ENCODE measurements around the gene ETS1.

The ETS1 gene

GRCh38 chr11:128540469-128540868, 46.9 kb downstream of the ETS1 start:
- DNase-seq (ENCODE audit: low read depth in 2 of 2) = no peak

- DNase-seq (ENCODE audit: low read depth in 2 of 2) = no peak
Measured at GRCh38 chr11:128536506-128536905, 50.9 kb downstream of the ETS1 start.

- DNase-seq (ENCODE audit: low read depth in 2 of 2) = no peak
Measured at GRCh38 chr11:128535468-128536457, 51.6 kb downstream of the ETS1 start.

- no peak for DNase-seq (ENCODE audit: low read depth in 2 of 2)
Measured at GRCh38 chr11:128533472-128533871, 53.9 kb downstream of the ETS1 start.

GRCh38 chr11:128532572-128533091, 54.7 kb downstream of the ETS1 start:
- no peak for DNase-seq (ENCODE audit: low read depth in 2 of 2)

GRCh38 chr11:128532016-128532571, 55.3 kb downstream of the ETS1 start:
- DNase-seq (ENCODE audit: low read depth in 2 of 2) = no peak

GRCh38 chr11:128531588-128531987, 55.8 kb downstream of the ETS1 start:
- no peak for DNase-seq (ENCODE audit: low read depth in 2 of 2)

- no peak for DNase-seq (ENCODE audit: low read depth in 2 of 2)
Measured at GRCh38 chr11:128530118-128531074, 57.0 kb downstream of the ETS1 start.

- no peak for DNase-seq (ENCODE audit: low read depth in 2 of 2)
Measured at GRCh38 chr11:128528294-128528693, 59.1 kb downstream of the ETS1 start.

- no peak for DNase-seq (ENCODE audit: low read depth in 2 of 2)
Measured at GRCh38 chr11:128527046-128527445, 60.3 kb downstream of the ETS1 start.

- no peak for DNase-seq (ENCODE audit: low read depth in 2 of 2)
Measured at GRCh38 chr11:128525411-128526243, 61.7 kb downstream of the ETS1 start.

GRCh38 chr11:128524172-128524571, 63.2 kb downstream of the ETS1 start:
- DNase-seq (ENCODE audit: low read depth in 2 of 2) = no peak

- no peak for DNase-seq (ENCODE audit: low read depth in 2 of 2)
Measured at GRCh38 chr11:128523641-128524040, 63.7 kb downstream of the ETS1 start.

- no peak for DNase-seq (ENCODE audit: low read depth in 2 of 2)
Measured at GRCh38 chr11:128522943-128523518, 64.3 kb downstream of the ETS1 start.

- DNase-seq (ENCODE audit: low read depth in 2 of 2) = peak; percentile 74
Measured at GRCh38 chr11:128522055-128522942, 65.1 kb downstream of the ETS1 start.

GRCh38 chr11:128521682-128522054, 65.7 kb downstream of the ETS1 start:
- DNase-seq (ENCODE audit: low read depth in 2 of 2) = no peak

GRCh38 chr11:128520888-128521681, 66.3 kb downstream of the ETS1 start:
- no peak for DNase-seq (ENCODE audit: low read depth in 2 of 2)

- no peak for DNase-seq (ENCODE audit: low read depth in 2 of 2)
Measured at GRCh38 chr11:128520206-128520887, 67.0 kb downstream of the ETS1 start.
